LNCAP (cell line): ENCODE measurements around the gene FBN3.

Experiments used
- CTCF ChIP-seq: fragments of 450-650 bp; IDR thresholded peaks from 2 replicates; pipeline ENCODE4 v1.5.1; 2017; ENCODE audit warnings: mild to moderate bottlenecking

Gene FBN3

GRCh38 chr19:8088752-8089663 is 60.4 kb downstream of the FBN3 start:
- no peak for TF ChIP-seq CTCF

GRCh38 chr19:8087876-8088275 is 61.5 kb downstream of the FBN3 start:
- no peak for TF ChIP-seq CTCF

GRCh38 chr19:8086849-8087248 is 62.5 kb downstream of the FBN3 start:
- TF ChIP-seq CTCF = no peak

GRCh38 chr19:8085598-8086408 is 63.6 kb downstream of the FBN3 start:
- no peak for TF ChIP-seq CTCF

- TF ChIP-seq CTCF = no peak
These were observed 65.2 kb downstream of the FBN3 start for GRCh38 chr19:8084152-8084551.

- no peak for TF ChIP-seq CTCF
These were observed 66.3 kb downstream of the FBN3 start for GRCh38 chr19:8083141-8083540.

- TF ChIP-seq CTCF = no peak
These were observed 67.5 kb downstream of the FBN3 start for GRCh38 chr19:8081569-8082550.
